Neural cell (in vitro differentiated cells): ENCODE results near the gene FOXO1.

Experiments
- EP300 ChIP-seq: fragments of 450-650 bp; conservative IDR thresholded peaks from 2 replicates; pipeline ENCODE4 v1.6.1; 2014; ENCODE audit warnings: antibody characterized with exemption, mild to moderate bottlenecking, moderate library complexity; ENCODE audit not compliant: poor library complexity, severe bottlenecking
- EZH2 ChIP-seq: fragments of 200-600, 300-800 bp; shearing (Covaris generic), sonication (generic); IDR thresholded peaks from 2 replicates; pipeline ENCODE4 v1.6.1; 2014; ENCODE audit warnings: antibody characterized with exemption, low read length, borderline replicate concordance, mild to moderate bottlenecking; ENCODE audit not compliant: insufficient read depth, poor library complexity, severe bottlenecking
- POLR2AphosphoS5 ChIP-seq: IDR thresholded peaks from 2 replicates; pipeline ENCODE4 v1.6.1; 2012
- RAD21 ChIP-seq: fragments of 450-650 bp; conservative IDR thresholded peaks from 2 replicates; pipeline ENCODE4 v1.6.1; 2014; ENCODE audit warnings: antibody characterized with exemption, mild to moderate bottlenecking, moderate library complexity

- TF ChIP-seq EP300 (no peak), POLR2AphosphoS5 (no peak), RAD21 (no peak), EZH2 (no peak)
Observed at GRCh38 chr13:40563350-40564125, 102.9 kb downstream of the FOXO1 start.
